Posterior cingulate gyrus (tissue), 11 donors: ENCODE results near the gene LMO7.

Experiments used
- DNase-seq, 10 donors: peaks; one replicate each; pipeline versions ENCODE4 v3.0.0 to v3.0.0-alpha.2; 2020 to 2021; ENCODE audit warnings: mixed read lengths in 3 of 10
- intact Hi-C: fragments of 100-400 bp; cut with DNase I; formaldehyde crosslinking; loops from one replicate; pipeline ENCODE4 v1.15.1; 2023

Gene LMO7

DNA sequence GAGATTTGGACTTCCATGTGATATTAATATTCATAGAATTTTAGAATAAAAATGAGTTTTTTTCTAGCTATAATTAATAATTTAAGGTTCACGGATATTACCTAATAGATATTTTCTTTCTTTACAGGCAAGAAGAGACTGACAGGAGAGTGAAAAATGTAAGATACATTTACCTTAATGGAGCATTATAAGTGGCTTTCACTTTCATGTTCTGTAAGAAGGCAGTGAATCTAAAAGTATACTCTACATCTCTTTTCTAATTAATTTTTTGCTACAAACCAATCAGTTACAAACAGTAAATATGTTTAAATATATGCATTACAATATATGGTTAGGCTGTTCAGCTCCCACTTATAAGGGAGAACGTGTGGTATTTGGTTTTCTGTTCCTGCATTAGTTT is 159.1 kb downstream of the LMO7 start:
- DNase-seq: no peak
- intact Hi-C loops: no loop called here

DNA sequence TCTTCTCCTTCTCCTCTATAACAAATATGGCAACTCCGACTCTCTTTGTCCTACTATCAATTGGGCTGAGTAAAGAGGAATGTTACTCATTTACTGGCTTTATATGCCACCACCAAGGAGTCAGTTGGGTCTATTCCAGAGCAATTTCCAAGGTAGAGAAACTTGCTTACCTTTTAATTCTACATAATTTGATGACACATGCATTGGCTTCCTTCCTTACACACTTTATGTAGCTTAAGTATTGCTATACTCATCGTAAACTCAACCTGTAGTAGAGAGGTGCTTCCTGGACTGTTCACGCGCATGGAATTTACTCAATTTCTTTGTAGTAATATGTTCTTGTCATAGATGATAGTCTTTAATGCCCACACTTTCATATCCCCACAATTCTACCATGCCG is 160.7 kb downstream of the LMO7 start:
- intact Hi-C loops: no loop called here
- no peak for DNase-seq

DNA sequence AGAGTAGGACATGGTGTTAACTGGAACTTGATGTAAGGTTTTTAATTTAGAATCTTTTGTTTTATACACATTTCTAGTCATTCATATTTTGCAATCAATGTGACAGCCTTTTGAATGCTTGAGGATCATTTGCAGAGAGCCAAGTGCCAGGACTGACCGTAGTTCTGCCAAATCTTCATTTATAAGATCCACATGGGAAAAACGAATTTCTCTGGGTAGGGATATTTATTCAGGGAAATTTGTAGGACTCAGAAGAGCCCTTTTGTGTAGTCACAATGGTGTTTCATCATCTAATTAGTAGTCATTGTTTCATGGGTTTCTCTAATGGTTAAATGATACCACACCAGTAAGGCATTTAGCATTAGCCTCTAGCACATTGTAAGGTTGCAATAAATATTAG is 161.1 kb downstream of the LMO7 start:
- no peak for DNase-seq
- intact Hi-C loops: no loop called here

DNA sequence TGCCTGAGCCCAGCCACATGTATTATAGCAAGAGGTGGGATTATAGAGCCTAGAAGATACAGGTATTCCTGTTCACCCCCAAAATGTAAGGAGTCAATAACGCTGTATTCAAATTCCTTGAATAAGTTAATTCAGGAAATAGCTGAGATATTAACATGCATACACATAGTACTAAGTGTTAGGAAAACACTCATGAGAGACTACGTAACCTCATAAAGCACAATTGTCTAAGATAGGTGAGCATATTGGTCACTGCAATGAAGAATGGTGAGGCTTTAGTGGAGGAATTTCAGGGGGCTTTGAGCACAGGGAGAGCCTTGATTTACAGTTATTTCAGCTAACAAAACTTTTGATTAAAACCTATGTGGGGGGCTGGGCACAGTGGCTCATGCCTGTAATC is 161.6 kb downstream of the LMO7 start:
- intact Hi-C loops: no loop called here
- DNase-seq: peak in 1 of 10 donors; percentile 33

DNA sequence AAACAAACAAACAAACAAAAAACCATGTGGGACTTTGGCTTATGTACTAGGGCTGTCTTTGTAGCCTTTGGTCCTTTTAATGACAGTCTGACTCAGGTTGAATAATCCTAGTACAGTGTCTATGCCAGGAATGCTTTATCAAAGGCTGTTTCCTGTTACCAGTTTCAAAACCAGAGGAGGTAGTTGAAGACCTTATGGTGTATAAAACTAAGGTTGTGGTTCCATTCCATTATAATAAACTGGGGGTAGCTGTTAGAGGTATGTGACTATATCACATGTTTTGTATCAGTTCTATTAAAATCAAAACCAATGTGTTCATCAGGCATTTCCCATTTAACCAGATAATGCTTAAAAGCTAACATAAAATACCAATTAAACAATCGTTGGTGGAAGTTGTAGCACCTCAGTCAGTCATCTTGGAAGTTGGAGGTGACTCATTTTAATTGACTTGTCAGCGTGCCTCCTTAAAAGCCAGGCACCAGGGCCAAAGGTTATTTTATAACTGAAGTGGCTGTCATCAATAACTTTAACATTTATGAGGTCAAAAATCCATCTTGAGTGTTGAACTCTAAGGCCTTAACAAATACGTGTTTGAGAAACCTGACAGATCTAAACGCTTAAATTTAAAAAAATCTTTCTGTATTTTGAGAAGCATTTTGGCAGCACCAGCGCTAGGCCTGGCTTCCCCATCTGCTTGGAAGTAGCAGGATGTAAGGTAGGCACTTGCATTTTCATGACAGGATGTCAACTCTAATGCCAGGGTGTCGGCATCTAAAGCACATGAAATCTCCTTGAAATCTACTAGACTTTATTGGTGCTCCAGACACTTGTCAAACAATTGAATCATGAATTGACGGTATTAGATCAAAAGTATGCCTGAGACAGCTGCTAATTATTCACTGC is 162.5 kb downstream of the LMO7 start:
- DNase-seq: peak in 1 of 10 donors; percentile 58
- intact Hi-C loops: no loop called here

DNA sequence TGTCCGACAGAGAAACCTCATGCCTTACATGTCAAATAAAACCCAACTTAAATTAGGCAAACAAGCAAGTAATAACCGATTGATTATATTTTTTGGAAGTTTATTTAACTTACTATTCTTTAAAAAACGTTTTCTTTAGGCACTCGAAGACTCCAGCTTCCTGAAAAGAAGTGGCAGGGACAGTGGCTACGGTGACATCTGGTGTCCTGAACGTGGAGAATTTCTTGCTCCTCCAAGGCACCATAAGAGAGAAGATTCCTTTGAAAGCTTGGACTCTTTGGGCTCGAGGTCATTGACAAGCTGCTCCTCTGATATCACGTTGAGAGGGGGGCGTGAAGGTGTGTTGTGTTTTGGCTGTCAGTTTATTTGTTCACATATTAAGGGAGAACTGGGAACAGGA is 164.4 kb downstream of the LMO7 start:
- DNase-seq: no peak
- intact Hi-C loops: no loop called here

DNA sequence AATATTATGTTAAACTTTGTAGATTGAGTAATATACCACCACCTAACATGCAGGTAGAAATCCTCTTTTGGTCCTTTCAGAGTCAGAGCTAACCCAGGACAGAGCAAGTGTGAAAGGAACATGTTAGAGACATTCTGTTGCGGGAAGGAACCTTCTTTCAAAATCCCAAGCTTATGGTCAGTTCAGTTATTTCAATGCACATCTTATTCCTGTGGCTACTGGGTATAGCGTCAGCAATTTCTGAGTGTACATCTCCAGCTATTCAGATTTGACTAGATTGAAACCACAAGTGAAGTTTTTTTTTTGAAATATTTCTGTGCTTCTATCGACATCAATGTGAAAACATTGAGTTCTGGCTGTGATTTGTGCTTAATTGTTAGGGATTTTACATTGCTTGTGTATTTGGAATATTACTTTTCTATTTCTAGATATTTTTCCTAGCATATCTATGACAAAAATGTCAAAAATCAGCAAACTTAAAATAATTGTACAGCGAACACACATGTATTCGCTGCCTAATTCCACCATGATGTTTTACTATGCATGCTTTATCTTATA is 165.3 kb downstream of the LMO7 start:
- intact Hi-C loops: no loop called here
- no peak for DNase-seq

DNA sequence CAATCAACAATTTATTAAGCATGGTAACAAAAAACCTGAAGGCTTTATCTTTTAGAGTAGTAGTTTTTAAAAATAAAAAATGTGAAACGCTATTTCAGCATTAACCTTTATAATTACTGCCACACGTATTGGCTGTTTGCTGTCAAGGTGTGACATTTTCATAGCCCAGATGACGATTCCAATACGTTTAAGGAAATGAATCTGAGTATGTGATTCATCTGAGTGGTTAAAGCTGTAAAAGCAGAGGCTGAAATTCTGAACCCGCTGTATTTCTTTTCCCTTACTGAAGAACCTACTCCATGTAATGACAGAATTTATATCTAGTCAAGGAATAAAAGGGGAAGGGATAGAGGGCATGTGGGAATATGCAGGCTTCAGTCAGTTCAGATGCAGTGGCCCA is 166.0 kb downstream of the LMO7 start:
- intact Hi-C loops: no loop called here
- DNase-seq: no peak

DNA sequence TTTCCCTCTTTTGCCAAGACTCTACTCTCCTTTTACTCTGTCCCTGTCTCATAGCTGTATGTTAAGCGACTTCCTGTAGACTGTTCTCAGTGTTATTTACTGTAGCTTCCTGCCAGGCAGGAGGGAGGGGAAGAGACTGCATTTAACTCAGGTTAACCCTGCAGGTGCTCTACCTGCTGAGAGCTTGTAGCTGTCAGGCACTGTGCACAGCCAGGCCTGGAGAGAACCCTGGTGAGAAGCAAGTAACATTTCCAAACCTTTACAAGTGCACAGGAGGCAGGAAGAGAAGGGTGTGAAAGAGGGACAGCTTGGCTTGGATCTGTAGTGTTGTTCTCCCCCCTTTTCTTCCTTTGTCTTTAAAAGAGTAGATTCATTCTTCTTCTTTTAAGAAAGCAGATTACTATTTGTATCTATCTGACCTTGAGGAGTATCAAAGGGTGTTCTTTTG is 167.1 kb downstream of the LMO7 start:
- intact Hi-C loops: no loop called here
- DNase-seq: no peak

DNA sequence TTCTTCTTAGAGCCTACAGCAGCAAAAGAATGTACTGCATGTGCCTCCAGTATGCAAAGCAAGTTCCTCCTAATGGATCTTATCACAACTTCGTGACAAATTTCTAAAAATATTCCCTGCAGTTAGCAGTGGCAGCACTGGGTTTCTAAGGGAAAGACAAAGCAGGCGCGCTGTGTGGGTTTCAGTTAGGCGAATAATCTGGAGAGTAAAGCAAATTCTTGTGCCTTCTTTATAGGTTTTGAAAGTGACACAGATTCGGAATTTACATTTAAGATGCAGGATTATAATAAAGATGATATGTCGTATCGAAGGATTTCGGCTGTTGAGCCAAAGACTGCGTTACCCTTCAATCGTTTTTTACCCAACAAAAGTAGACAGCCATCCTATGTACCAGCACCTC is 167.9 kb downstream of the LMO7 start:
- DNase-seq: peak in 3 of 10 donors; percentile 15 to 66 (median 33)
- intact Hi-C loops: no loop called here

DNA sequence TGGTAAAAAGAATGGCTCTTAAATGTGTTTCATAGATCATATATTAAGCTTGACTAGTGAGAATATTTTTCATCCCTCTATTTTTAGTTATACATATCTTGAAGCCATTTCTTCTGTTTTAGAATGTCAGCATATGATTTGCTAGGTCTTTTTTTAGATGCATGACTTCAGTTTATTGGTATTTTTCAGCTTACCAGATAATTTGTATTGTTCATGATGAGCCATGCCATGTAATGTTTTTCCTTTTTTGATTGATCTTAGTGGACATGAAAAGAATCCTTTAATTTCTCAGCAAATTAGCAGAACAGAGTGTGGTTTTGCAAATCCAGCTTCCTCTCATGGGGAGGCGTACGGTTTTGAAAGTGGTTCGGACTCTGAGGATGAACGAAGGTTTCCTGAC is 168.5 kb downstream of the LMO7 start:
- no peak for DNase-seq
- intact Hi-C loops: no loop called here

DNA sequence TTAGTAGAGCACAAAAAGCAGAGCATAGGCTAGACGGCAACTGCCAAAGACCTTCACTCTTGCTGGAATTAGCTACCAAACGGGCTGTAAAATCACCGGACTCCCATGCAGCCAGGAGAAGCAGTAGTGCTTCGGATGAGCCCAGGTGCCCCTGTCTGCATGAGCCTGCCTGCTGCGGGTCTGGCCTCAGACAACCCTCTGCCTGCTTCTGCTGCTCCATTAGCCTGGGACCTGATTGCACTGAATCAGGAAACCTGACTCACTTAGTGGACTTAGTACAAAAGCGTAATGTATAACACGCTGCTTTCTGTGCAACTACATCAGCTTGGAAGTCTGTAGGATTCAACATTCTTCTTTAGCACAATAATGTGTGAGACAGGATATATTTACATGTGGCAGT is 170.0 kb downstream of the LMO7 start:
- intact Hi-C loops: no loop called here
- peak in 2 of 10 donors; percentile 14 to 67 for DNase-seq

DNA sequence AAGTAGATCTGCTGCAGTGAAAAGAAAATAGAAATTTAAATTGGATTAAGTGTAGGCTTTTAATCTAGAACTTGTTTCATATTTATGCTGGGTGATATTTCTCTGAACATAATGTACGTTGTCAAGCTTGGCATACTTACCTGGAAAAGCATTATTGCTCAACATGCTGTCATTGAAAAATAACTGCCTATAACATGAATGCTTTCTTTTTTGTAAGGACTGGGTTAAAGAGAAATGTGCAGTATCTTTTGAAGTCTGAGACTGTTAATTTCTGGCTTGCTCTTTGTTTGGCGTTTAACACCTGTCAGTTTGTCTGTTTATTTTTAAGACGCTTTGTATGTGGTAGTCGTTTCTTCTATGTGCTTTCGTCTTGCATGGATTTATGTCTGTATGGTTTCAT is 175.2 kb downstream of the LMO7 start:
- DNase-seq: no peak
- intact Hi-C loops: no loop called here

DNA sequence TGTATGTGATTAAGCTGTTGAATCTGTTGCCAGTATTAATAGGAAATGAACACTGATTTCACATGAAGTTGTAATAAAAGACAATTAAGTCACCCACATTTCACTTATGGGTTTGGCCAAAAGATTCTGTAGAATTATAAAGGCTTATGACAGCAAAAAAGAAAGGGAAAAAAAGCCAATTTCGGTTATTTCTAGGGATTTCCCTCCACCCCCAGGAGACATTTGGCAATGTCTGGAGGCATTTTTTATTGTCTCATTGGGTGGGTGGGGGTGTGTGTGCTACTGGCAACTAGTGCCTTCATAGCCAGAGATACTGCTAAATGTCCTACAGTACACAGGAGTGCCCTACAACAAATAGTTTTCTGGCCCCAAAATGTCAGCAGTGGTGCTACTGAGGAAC is 175.7 kb downstream of the LMO7 start:
- no peak for DNase-seq
- intact Hi-C loops: no loop called here

DNA sequence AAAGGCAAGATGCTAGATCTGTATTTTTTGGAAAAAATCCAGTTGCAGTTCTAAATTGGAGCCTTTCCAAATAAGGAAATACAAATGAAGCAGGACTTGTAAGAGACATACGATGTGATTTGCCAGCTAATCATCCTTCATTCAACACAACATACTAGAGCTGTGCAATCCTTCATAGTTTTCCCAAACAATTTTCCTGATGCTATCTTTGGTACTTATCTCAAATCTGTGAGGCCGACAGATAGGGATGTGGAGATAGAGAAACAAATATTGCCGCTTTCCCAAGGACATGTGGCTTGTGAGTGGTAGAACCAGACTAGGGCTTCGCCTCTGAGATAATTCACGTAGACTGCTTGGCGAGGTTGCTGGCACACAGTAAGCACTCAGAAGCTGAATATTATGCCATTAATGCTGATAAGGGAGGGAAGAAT is 176.6 kb downstream of the LMO7 start:
- no peak for DNase-seq
- intact Hi-C loops: no loop called here

DNA sequence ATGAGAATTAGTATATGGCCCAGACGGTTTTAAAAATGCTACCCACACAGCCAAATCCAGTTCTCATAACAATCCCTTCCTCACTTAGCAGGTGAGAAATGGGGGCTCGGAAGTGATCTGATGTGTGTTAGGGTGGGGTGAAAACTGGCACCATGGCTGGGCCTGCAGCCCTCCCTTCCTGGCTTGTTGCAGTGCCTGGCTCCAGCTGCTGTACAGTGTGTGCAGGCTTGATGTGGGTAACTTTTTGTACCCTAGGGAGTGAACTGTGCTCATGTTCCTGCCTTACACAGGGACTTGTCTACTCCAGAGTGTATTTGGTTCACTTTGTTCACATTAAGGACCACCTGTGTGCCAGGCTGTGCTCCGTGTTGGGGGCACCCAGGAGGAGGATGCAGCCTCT is 177.2 kb downstream of the LMO7 start:
- intact Hi-C loops: no loop called here
- no peak for DNase-seq

DNA sequence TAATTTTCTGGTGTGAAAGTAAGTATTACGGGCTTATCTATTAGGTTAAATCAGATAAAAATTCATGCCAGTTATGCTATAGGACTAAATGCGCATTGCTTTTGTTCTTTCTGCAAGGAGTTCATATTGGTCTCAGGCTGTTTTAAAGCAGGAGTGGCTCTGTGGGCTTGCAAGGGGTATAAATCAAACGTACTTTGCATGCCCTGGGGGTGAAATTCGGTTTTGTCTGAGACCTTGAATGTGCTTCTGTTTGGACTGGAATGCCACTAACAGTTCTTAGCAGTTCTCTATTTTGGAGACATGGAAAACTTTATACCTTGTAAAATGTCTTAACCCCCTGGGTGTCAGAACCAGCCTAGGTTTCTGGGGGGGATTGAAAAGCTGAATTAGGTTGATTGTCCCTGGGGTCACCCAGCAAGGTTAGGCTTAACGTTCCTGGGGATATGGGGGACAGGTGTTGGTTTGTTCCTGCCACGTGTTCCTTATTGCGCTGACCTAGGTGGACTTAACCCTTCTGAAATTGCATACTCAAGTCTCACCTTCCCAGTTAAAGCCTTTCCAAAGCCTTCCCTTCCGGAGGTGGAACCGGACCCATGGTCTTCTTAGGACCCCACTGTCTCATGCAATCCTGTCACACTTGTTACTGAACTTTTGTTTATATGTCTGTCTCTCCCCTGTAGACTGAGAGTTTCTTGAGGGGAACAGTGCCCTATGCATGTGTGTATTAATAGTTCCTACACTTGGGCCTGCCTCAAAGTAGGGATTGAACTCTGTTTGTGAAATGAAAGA is 182.2 kb downstream of the LMO7 start:
- no peak for DNase-seq
- intact Hi-C loops: no loop called here

DNA sequence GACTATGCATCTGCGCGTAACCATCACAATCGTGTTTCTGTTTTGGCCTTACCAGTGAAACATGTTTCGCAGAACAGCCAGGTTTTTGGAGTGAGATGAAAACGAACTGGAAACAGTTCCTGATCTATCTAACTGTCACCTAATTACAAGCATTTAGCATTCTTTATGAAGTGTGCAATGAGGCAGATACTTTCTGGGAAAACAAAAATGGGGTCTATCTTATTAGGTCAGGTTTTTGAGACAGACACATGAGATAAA is 182.8 kb downstream of the LMO7 start:
- intact Hi-C loops: no loop called here
- no peak for DNase-seq

DNA sequence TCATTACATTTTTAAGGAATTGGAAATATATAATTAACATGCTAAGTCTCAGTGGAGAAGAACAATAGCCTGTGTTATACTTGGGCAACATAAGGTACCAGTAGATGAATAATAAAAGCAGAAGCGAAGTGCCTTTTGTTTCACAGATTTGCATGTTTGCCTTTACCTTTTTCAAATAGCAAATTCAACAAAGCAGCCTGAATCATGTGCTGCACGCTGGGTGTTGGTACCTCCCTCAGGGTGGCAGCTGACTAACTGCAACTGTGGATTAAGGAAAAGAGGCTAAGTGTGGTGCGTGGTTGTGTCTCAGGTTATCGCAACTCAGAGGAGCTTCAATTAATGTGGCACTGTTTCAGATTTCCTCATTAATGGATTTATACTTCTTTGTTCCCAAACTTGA is 189.0 kb downstream of the LMO7 start:
- intact Hi-C loops: no loop called here
- DNase-seq: no peak

DNA sequence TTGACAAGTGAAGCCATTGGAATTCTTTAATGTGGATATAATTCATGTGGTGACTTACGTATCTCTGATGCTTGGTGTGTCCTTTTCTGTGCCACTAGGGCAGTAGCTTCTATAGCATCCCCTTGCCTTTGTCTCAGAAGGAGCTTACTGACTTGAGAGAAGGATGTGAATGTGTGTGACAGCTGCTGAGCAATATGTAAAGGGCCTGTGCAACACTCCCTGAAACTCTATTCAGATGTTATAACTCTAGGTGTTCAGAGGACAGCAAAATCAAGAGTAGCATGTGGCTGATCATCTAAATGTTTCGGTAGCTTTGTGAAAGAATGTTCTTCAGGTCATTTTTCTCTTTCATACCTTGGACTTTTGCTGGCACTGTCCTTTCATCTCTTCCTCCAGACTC is 189.5 kb downstream of the LMO7 start:
- DNase-seq: no peak

DNA sequence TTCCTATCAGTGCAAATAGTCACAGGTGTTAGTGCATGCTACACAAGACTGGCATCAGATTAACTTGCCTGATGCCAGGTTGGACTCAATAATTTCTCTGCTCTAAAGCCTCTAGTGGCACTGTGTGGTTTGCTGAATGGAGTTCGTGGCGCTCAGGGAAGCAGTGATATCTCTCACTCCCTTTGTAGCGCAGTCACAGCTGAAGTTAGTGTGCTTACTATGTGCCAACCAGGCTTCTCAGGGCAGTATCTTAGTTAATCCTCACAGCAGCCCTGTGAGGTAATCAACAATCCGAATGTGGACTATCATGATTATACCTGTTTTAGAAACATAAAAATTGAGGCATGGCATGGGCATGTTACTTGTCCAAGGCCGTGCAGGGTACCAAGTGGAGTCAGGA is 190.3 kb downstream of the LMO7 start:
- intact Hi-C loops: no loop called here
- DNase-seq: no peak

More for the DNA sequence above, 189.5 kb downstream of the LMO7 start:
- intact Hi-C loops: no loop called here

DNA sequence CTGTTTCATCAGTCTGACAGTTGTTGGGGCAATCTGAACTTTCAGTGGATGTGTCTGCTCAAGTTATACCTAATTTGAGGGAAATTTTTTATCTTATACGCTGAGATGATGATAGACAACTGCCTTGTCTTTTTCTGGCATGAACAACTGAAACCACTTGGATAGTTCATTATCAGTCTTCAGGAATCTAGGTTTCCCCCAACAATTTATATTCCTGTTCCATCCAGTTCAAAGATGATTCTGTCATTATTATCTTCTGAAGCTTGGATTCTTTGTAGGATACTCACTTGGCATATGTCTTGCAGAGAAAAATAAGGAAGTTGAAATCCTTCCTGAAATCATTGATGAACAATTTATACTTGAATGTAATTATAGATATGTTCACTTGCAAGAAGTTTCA is 193.7 kb downstream of the LMO7 start:
- intact Hi-C loops: no loop called here
- DNase-seq: no peak
